ENCODE data around the gene STAMBP.

- TF ChIP-seq ELF4 (IDR thresholded peaks at IDR 0.05) = no peak
- no peak for TF ChIP-seq BHLHE40 (IDR thresholded peaks at IDR 0.05; ENCODE audit: borderline replicate concordance)
- no peak for TF ChIP-seq ARNT (IDR thresholded peaks at IDR 0.05)
- TF ChIP-seq FOXM1 (IDR thresholded peaks at IDR 0.05; ENCODE audit: borderline replicate concordance) = no peak
- TF ChIP-seq HDGF (IDR thresholded peaks at IDR 0.05; ENCODE audit: borderline replicate concordance) = no peak
- TF ChIP-seq CTBP1 (IDR thresholded peaks at IDR 0.05; ENCODE audit: borderline replicate concordance) = no peak
These were observed 7.1 kb upstream of the STAMBP start for GRCh38 chr2:73821669-73822068.
